ENCODE results near the gene TSPO2.
A peak's percentile ranks its signal among the peaks of the same experiment; 100 is the strongest.

TSPO2 gene

DNA sequence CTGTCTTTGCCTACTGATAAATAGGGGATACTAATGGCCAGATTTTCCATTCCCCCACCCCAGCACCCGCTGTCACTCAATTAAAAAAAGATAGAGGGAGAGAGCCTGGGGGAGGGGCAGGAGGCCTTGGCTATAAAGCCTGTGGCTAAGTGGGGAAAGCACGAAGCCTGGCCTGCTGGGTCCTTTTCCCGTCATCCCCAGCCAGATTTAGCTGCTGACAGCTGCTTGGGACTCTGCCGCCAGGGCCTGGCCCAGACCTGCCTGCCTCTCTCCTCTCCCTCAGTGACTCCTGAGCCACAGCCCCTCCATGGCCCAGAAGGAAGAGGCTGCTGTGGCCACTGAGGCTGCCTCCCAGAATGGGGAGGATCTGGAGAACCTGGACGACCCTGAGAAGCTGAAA lies 10.8 kb downstream of the TSPO2 start, which contains the start of gene APOBEC2:
APOBEC2 (plus strand) TSS at position 162 of the 400 bp plus-strand sequence; CDS start at position 308, 146 bp downstream.
- H3K9me2 ChIP-seq (replicated peaks; ENCODE audit: control insufficient read depth, low read length): no peaks in the 10 kb centered on the region
- H3K27me3 ChIP-seq (ENCODE audit: control insufficient read depth, low read length): no peaks in the 10 kb centered on the region
- no peaks in the 10 kb centered on the region for H3F3A ChIP-seq (ENCODE audit: control insufficient read depth, insufficient read depth)
- H3K4me2 ChIP-seq (ENCODE audit: low read length): peak within 1 kb of the TSS; percentile 63
- no peaks in the 10 kb centered on the region for H3K36me3 ChIP-seq (ENCODE audit: control insufficient read depth, low read length)
- peak within 1 kb of the TSS; percentile 41; the same call in 1 of the 2 replicates for H3K4me3 ChIP-seq (ENCODE audit: low read length)
- TF ChIP-seq EZH2phosphoT487 (IDR thresholded peaks at IDR 0.05; ENCODE audit: borderline replicate concordance, low read length) (no peak), CTCF (IDR thresholded peaks at IDR 0.05; ENCODE audit: low read depth, low read length, poor library complexity, severe bottlenecking) (no peak)
- no peaks in the 10 kb centered on the region for H4K20me1 ChIP-seq (ENCODE audit: control insufficient read depth, insufficient read depth, low read depth, low read length)
- H3K79me2 ChIP-seq (ENCODE audit: control insufficient read depth, low read length): no peaks in the 10 kb centered on the region
- H3K4me1 ChIP-seq (ENCODE audit: control insufficient read depth, low read length): peaks cover 30% of the 10 kb centered on the region
- 0 out of 2 replicates have a peak within 1 kb of the TSS, but pooled peaks have one; percentile 12 for H3K27ac ChIP-seq (ENCODE audit: low read depth, low read length)
- H3K9me3 ChIP-seq (ENCODE audit: control insufficient read depth, insufficient read depth, low read length): no peaks in the 10 kb centered on the region

DNA sequence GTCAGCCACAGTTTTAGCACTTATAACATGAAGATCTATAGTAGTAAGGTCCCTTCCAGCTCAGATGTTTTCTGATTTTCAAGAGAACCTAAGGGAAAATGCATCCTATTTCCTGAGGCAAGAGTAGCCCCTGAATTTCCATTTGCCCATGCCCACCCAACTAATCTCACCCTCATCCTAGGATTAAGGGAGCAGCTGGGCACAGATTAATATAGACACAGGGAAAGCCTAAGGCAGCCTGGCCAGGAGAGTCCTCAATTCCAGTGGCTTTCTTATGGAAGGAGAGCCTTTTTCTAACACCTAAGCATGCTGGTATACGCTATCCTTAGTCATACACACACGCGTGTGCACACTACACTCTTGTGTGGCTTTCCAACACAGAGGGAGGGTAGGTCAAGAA lies 12.2 kb downstream of the TSPO2 start:
- Histone ChIP-seq H4K20me1 (ENCODE audit: control insufficient read depth, insufficient read depth, low read depth, low read length) (no peaks in the 10 kb centered on the region), H3K4me1 (ENCODE audit: control insufficient read depth, low read length) (peaks cover 30% of the 10 kb centered on the region), H3F3A (ENCODE audit: control insufficient read depth, insufficient read depth) (no peaks in the 10 kb centered on the region)

GRCh38 chr6:41055149-41055548 lies 12.9 kb downstream of the TSPO2 start:
- TF ChIP-seq EZH2phosphoT487 (IDR thresholded peaks at IDR 0.05; ENCODE audit: borderline replicate concordance, low read length) (no peak), CTCF (IDR thresholded peaks at IDR 0.05; ENCODE audit: low read depth, low read length, poor library complexity, severe bottlenecking) (no peak)
- peaks cover 30% of the 10 kb centered on the region for H3K4me1 ChIP-seq (ENCODE audit: control insufficient read depth, low read length)
- no peaks in the 10 kb centered on the region for H4K20me1 ChIP-seq (ENCODE audit: control insufficient read depth, insufficient read depth, low read depth, low read length)
- no peaks in the 10 kb centered on the region for H3K36me3 ChIP-seq (ENCODE audit: control insufficient read depth, low read length)
- H3K4me3 ChIP-seq (ENCODE audit: low read length): peak overlapping the region; percentile 18; the same call in 1 of the 2 replicates
- H3K9me2 ChIP-seq (replicated peaks; ENCODE audit: control insufficient read depth, low read length): no peaks in the 10 kb centered on the region
- no peak overlapping the region for H3K27ac ChIP-seq (ENCODE audit: low read depth, low read length)
- peak overlapping the region; percentile 50 for H3K4me2 ChIP-seq (ENCODE audit: low read length)
- H3K27me3 ChIP-seq (ENCODE audit: control insufficient read depth, low read length): no peaks in the 10 kb centered on the region
- H3F3A ChIP-seq (ENCODE audit: control insufficient read depth, insufficient read depth): no peaks in the 10 kb centered on the region
- H3K79me2 ChIP-seq (ENCODE audit: control insufficient read depth, low read length): no peaks in the 10 kb centered on the region
- H3K9me3 ChIP-seq (ENCODE audit: control insufficient read depth, insufficient read depth, low read length): no peaks in the 10 kb centered on the region

More for the DNA sequence above, 12.2 kb downstream of the TSPO2 start:
- no peaks in the 10 kb centered on the region for H3K9me3 ChIP-seq (ENCODE audit: control insufficient read depth, insufficient read depth, low read length)
- no peaks in the 10 kb centered on the region for H3K79me2 ChIP-seq (ENCODE audit: control insufficient read depth, low read length)
- H3K27ac ChIP-seq (ENCODE audit: low read depth, low read length): no peak overlapping the region
- TF ChIP-seq CTCF (IDR thresholded peaks at IDR 0.05; ENCODE audit: low read depth, low read length, poor library complexity, severe bottlenecking) (no peak), EZH2phosphoT487 (IDR thresholded peaks at IDR 0.05; ENCODE audit: borderline replicate concordance, low read length) (no peak)
- H3K4me2 ChIP-seq (ENCODE audit: low read length): no peak overlapping the region
- no peak overlapping the region for H3K4me3 ChIP-seq (ENCODE audit: low read length)
- H3K9me2 ChIP-seq (replicated peaks; ENCODE audit: control insufficient read depth, low read length): no peaks in the 10 kb centered on the region
- no peaks in the 10 kb centered on the region for H3K36me3 ChIP-seq (ENCODE audit: control insufficient read depth, low read length)
- no peaks in the 10 kb centered on the region for H3K27me3 ChIP-seq (ENCODE audit: control insufficient read depth, low read length)

Data from DOHH2 (cell line).